ENCODE results near the gene CAPN3.

DNA sequence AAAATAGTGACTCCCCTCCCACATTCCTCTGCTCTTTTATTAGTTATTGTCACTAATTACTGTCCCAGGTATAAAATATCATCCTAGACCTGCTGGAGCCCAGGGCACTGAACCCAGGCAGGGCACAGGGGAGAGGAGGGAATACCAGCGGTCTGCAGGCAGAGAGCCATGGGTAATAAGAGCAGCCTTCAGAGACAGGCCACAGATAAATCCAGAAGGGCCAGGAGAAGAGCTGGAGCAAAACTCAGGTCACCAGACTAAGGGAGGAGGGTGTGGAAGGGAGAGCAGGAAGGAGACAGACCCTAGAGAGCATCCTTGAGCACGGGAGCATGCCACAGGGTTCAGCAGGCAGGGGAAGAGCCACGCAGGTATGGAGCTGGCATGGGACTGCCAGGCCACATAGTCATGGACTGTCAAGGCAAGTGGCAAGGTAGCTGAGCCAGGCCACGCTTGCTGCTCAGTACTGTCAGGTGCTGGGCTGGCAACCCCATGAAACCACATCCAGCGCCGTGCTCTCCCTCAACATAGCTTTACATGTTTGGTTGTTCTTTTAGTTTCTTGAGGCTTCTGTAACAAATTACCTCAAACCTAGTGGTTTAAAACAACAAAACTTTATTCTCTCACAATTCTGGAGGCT is 15.6 kb upstream of the CAPN3 start:
- TF ChIP-seq, protein P1, sequence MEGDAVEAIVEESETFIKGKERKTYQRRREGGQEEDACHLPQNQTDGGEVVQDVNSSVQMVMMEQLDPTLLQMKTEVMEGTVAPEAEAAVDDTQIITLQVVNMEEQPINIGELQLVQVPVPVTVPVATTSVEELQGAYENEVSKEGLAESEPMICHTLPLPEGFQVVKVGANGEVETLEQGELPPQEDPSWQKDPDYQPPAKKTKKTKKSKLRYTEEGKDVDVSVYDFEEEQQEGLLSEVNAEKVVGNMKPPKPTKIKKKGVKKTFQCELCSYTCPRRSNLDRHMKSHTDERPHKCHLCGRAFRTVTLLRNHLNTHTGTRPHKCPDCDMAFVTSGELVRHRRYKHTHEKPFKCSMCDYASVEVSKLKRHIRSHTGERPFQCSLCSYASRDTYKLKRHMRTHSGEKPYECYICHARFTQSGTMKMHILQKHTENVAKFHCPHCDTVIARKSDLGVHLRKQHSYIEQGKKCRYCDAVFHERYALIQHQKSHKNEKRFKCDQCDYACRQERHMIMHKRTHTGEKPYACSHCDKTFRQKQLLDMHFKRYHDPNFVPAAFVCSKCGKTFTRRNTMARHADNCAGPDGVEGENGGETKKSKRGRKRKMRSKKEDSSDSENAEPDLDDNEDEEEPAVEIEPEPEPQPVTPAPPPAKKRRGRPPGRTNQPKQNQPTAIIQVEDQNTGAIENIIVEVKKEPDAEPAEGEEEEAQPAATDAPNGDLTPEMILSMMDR (IDR thresholded peaks at IDR 0.05) = no peak
- TF ChIP-seq EZH2phosphoT487 (IDR thresholded peaks at IDR 0.05) = no peak
- no peak for TF ChIP-seq EZH2 (IDR thresholded peaks at IDR 0.05)
